NOMO-1 (cell line): ENCODE results near the gene LRRFIP2.
"Not testable (repeated sequence)": the region's sequence is repeated elsewhere in the genome, so short reads cannot be mapped to it uniquely, and the experiment has no call there.

Source experiments
- DNase-seq, 2 experiments: peaks; one replicate each; lab custom pipeline; 2025; ENCODE audit not compliant: unreplicated experiment in 2 of 2; lab: John Stamatoyannopoulos, UW

The LRRFIP2 gene, protein sequence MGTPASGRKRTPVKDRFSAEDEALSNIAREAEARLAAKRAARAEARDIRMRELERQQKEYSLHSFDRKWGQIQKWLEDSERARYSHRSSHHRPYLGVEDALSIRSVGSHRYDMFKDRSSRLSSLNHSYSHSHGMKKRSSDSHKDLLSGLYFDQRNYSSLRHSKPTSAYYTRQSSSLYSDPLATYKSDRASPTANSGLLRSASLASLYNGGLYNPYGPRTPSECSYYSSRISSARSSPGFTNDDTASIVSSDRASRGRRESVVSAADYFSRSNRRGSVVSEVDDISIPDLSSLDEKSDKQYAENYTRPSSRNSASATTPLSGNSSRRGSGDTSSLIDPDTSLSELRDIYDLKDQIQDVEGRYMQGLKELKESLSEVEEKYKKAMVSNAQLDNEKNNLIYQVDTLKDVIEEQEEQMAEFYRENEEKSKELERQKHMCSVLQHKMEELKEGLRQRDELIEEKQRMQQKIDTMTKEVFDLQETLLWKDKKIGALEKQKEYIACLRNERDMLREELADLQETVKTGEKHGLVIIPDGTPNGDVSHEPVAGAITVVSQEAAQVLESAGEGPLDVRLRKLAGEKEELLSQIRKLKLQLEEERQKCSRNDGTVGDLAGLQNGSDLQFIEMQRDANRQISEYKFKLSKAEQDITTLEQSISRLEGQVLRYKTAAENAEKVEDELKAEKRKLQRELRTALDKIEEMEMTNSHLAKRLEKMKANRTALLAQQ

DNA sequence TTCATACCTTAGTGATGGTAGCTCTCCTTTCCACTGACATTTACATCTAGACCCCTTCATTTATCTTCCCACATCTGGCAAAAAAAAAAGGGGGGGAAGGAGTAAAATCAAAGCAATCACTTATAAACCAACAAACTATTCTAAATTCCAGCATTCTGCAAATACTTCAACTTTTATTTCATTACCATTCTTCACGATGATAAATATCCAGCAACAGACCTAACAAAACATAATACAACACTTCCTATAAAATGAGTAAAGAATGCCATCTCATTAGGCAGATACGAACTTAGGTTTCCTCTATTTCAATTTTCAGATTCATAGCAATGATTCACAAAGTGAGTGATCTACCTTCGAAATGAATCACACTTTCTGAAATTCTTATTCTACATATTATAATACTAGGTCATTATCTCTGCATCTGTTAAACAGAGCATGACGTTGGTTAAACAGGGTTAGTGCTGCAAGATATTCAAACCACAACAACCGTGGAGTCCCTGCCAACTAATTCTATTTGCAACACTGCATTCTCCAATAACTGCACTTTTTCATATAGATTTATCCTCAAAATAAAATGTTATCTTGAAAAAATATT lies at the start of gene LRRFIP2:
TSS of gene LRRFIP2 (minus strand) at position 51 of the 595 bp plus-strand sequence. CDS start 25,599 bp downstream, outside the sequence.
- no peak for DNase-seq

DNA sequence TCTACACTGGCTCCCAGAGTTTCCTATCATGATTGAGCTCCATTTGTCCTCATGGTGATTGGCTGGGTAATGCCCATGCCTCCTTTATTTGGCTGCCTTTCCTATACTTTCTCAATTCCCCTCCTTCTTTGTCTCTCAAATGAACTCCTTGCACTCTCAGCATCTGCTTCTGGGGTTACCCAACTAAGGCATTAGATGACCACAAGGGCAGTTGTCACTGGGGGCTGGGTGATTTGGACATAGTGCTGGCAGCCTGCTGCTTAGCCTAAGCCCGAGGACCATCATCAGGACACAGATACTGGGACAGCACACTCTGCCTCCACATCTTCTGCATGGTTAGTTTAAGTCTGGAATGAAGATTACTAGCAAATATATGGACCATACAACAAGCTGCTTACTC lies 49.2 kb upstream of the LRRFIP2 start:
- no peak for DNase-seq

DNA sequence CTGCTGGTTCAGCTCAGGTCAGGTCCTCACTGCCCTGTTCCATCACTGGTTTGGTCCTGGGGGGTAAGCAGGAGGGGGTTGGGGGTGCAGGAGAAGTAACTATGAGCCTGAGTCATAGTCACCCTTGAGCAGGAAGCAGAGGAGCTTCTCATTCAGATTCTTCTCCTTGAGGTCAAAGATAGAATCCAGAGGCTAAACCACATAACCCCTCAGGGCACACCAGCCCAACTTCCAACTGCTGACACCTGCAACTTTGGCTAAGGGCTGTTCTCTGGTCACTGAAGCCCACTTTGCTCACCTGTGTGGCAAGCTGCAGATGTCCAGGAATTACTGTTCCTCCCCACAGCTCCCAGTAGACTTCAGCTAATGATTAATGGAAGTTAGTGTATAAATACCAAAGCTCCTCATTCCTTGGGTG lies 48.8 kb upstream of the LRRFIP2 start:
- no peak for DNase-seq

DNA sequence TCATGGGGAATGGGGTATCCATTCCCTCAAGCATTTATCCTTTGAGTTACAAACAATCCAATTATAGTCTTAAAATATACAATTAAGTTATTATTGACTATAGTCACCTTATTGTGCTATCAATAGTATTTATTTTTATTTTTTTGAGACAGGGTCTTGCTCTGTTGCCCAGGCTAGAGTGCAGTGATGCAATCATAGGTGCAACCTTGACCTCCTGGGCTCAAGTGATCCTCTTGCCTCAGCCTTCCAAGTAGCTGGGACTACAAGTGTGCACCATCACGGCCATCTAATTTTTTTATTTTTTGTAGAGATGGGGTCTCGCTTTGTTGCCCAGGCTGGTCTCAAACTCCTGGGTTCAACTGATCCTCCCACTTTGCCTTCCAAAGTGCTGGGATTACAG lies 48.2 kb upstream of the LRRFIP2 start:
- DNase-seq = not testable (repeated sequence)

DNA sequence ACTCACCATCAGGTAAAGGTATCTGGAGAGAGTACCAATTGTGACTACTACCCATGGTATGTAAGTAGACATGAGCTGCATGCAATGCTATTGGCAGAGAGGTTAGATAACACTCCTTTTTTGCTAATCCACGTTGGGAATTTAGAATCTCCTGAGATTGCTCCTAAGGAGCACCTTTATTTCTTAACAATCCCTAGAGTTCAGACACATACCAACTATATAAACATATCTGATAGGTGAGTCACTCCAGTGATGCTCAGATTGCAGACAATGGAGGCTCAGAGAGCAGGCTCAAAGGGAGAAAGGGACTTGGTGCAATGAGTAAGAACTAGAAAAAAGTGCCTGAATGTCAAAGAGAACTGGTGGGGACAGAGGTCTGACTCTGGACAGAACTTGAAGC lies 47.0 kb upstream of the LRRFIP2 start:
- no peak for DNase-seq

DNA sequence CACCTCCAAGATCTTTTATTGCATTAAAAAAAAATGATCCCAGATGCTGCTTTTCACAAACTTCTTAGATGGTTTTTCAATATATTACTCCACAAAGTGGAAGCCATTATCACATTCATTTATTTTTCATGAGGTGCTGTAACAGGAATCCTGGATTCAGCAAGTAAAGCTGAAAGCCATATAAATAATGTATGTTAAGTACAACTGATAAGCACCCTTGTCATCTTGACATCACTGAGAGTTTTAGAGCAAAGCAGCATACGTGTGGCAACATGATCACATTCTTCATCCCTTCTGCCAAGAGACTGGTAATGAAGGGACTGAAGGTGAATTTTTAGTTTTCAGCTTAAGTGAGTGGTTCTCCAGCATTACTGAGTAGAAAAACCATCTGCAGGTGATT lies 44.9 kb upstream of the LRRFIP2 start:
- no peak for DNase-seq

DNA sequence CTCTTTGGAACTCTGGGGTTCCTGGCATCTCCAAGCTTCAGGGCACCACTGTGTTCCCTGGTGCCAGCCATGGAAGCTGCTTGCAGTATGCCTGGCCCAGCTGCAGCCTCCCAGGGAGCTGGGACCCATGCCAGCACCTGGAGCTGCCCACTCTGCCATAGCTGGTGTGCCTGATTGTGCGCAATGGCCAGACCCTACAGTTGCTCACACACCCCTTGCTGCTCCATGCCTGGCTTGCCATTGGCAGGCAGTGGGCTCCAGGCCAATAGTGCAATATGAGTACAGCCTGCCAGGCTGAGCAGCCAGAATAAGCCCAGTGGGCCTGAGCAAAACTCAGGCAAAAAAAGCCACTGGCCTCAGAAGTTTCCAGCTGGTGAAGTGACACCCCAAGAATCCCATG lies 43.8 kb upstream of the LRRFIP2 start:
- DNase-seq = no peak

DNA sequence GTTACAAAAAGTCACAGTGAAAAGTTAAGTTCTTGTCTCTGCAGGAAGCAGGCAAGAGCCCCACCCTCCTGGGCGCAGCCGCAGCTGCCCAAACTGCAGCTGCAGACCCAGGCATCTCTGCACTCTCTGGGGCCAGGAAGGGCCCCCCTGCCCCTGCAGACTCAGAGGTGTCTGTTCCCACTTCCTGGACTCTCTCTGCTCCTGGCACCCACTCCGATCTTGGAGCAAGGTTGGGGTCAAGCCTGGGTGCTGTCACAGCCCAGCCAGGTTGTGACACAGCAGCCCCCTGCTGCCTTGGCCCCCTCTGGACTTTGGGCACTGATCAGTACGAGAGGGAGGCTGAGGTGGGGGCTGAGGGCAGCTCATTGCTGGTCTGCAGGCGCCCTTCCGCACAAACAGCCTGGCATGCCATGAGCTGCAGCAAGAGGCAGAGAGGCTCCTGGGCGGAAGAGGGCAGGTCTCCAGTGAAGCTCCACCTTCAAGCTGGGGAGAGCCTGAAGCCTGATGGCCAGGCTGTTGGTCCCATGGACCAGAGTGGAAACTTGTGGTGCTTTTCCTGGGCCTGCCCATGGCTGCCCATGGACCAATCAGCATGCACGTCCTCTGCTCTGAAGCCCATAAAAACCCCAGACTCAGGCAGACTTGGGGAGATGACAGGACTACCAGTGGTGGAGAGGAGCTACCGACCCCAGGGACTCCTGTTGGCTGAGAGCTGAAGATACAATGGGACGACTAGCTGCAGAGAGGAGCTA lies 42.9 kb upstream of the LRRFIP2 start:
- no peak for DNase-seq

DNA sequence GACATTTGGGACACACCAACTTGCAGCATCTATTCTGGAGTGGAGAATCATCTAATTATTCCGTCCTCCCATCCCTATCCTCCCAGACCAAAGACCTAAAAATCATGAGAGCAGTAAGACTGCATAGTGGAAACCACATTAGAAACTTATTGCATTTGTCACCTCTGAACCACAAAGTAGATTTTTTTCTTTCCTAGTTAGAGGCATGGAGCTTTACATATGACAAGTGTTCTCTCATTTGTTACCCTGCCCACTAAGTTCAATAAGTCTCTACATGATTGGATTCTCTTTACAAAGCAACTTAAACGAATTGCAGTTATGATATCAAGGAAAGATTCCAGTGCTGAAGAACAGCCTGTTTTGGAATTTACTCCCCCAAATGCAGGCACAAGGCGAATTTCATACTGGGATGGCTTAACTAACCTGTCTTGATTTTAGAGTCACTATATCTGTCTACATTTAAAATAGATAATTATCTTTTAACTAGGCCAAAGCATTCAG lies 42.3 kb upstream of the LRRFIP2 start:
- DNase-seq = no peak

DNA sequence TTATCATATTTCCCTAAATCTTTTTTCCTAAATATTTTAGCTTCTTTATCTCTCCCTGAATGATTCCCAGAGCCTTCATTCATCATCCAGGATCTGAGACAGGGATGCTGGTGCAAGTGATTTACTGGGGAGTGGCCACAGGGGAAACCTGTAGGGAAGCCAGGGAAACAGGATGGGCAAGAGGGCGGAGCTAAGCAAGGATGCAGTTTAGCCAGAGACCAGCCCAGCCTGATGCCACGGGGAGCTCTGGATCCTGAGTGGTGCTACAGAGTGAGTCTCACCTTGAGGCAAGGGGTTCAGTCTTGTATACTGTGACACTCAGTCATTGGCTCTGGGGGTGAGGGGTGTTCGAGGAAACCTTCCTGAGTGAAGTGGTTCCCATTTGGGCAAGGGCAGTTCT lies 39.7 kb upstream of the LRRFIP2 start:
- no peak for DNase-seq

DNA sequence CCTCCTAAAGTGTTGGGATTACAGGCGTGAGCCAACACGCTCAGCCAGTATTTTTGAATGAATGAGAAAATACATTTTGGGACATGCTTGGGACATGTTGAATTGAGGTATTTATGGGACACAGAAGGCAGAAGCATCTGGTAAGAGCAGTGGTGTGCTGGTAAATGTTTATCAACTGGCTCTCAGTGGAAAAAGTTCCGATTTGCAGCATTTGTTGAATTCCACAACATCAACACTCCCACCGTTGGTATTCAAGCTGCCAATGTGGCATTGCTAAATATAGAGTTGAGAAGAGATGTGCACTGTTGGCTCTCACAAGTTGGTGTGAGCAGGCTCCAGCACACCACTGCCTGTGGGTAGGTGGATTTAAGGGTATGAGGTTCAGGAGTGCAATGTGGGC lies 35.8 kb upstream of the LRRFIP2 start:
- no peak for DNase-seq

DNA sequence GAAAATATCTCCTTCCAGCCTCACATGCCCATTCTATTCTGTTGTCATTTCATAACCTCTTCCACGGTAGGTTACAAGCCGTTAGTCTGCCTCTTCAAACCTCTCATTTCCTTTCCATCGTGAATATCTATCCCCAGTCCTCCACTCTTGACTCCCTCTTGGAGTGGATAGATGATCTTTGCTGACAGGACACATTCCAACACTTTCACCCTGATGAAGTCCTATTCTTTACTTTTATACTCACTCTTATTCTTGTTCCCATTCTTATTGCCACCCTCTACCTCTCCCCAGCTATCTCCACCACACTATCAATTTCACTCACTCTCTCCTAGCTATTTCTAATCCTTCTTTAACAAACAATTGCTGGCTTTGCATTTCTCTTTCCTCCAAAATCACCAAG lies 34.2 kb upstream of the LRRFIP2 start:
- not testable (repeated sequence) for DNase-seq

DNA sequence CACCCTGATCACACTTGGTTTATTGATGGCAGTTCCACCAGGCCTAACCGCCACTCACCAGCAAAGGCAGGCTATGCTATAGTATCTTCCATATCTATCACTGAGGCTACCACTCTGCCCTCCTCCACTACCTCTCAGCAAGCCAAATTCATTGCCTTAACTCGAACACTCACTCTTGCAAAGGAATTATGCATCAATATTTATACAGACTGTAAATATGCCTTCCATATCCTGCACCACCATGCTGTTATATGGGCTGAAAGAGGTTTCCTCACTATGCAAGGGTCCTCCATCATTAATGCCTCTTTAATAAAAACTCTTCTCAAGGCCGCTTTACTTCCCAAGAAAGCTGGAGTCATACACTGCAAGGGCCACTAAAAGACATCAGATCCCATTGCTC lies 33.6 kb upstream of the LRRFIP2 start:
- DNase-seq = not testable (repeated sequence)

DNA sequence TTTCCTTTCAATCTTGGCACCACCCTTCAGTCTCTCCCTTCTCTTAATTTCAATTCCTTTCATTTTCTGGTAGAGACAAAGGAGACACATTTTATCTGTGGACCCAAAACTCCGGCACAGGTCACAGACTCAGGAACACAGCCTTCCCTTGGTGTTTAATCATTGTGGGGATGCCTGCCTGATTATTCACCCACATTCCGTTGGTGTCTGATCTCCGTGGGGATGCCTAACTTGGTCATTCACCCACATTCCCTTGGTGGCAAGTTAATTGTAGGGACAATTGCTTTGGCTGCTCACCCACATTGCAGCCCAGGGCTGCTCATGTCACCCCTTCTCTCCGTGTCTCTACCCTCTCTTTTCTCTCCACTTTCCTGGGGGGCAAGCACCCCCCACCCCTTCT lies 31.7 kb upstream of the LRRFIP2 start:
- not testable (repeated sequence) for DNase-seq

DNA sequence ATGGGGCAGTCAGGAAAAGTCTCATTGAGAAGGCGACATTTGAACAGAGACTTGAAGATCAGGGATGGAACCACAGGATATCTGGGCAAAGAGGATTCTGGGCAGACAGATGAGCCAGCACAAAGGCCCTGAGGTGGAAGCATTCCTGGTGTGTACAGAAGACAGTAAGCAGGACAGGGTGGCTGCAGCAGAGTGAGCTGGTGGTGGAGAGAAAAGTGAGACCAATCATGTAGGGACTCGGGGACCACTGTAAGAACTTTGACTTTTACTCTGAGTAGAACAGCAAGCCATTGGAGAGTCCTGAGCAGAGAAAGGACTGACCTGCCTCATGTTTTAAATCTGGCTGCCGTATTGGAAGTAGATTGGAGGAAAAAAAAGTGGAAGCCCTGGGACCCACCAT lies 29.9 kb upstream of the LRRFIP2 start:
- no peak for DNase-seq

DNA sequence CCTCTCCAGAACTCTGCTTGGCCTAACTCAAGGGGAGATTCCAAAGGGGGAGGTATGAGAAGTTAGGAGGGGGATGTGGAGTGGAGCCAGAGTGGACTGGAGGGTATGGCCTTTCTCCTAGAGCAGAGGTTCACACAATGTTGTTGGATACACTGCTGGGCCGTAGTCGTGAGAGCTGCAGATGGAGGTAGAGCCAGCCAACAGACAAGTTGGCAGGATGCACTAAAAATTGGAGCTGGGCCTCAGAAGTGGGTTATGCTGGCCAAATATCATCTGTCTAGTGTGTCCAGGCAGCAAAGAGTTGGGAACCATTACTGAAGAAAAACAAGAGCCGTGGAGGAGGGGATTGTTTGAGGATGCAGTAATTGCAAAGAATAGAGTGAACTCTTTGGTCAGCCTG lies 27.7 kb upstream of the LRRFIP2 start:
- DNase-seq = no peak

DNA sequence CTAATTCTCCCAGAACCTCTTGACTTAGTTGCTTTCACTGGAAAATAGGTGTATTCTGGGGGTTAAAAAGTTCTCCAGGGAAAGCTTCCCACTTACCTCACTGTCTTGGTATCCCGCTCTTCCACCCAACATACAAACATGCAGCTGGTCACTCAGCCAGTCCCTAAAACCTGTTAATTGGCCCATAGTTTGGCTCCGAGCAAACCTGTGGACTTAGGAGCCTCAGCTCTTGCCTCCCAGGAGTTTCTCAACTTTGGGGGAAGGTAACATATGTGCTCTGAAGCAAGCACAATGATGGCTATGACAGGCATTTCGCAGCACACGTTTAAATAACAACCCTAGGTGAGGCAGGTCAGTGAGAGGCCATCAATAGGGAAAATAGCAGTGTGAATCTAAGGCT lies 25.8 kb upstream of the LRRFIP2 start:
- no peak for DNase-seq

DNA sequence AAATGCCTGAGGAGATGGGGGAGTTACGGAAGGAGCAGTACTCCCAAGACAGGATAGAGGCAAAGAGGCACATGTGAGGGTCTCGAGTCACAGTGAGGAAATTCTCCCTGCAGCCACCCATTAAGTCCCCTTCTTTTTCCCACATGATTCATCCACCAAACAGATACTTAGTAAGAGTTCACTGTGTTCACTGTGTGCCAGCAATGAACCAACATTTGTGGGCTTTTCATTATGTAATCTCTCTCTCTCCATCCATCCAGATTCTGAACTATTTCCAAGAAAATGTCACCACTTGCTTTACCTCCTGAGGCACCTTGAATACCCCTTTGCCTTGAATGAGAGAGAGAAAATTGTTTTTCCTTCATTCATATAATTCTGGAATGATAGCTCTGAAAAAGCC lies 24.6 kb upstream of the LRRFIP2 start:
- no peak for DNase-seq

DNA sequence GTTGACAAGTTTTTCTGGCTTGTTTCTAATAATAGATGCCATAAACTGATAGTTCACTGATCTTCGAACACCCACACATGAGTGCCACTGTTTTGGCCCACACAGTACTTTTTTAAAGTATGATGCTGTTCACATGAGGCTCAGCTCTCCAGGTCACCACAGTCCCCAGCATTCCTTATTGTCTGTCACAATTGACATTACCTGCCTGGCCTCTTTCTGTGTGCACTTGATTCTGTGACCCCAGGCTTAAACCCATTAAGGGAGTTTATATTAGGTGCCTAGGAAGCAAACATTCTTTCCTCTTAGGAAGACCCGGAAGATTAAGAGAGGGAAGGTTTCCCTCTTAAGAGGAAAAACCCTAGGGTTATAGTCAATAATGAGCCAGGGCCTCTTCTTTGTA lies 24.2 kb upstream of the LRRFIP2 start:
- DNase-seq = no peak

DNA sequence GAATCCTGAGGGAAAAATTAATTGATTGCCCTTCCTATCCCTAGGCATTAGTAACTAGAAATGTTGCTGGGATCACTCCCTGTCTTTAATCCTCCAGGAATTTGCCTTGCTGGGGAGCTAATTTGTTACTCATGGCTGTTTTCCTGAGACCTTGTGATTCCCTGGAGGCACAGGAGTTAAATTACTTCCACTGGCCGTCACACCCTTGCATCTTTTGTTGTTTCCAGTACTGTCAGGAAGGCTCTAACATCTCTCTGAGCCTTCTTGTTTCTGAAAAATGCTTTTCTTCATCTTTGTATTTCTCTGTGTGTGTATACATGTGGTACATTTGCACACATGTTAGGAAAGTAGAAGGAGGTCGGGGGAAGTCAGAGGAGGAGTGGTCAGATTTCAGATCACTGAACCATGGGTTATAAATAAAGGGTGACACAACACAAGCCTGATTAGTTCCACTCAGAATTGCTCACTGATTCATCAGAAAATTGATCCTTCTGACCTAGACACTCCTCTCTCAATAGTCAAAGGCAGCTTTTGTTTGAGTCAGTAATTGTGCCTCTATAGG lies 23.5 kb upstream of the LRRFIP2 start:
- DNase-seq = no peak

DNA sequence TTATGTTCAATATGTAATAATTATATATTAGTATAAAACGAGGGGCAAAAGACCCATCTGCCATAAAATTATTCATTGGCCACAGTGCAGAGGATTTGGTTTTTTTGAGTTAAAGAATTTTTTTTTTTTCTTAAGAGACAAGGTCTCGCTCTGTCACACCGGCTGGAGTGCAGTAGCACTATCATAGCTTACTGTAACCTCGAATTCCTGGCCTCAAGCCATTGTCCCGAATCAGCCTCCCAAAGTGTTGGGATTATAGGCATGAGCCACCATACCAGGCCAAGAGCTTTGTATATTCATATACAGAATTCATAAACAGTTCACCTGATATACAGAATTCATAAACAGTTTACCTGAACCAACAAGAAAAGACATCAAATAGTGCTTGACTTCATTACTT lies 20.2 kb upstream of the LRRFIP2 start:
- no peak for DNase-seq
